Amniotic stem cell (primary cell): Measurements from ENCODE around the gene GJD2.

ENCODE experiments used
- DNase-seq: peaks from one replicate; lab custom pipeline; 2025; lab: John Stamatoyannopoulos, UW

The GJD2 gene

GRCh38 chr15:34754674-34755418 is at the start of gene GJD2:
Gene GJD2, minus strand, starts transcription at chr15:34754998. Its CDS starts 510 bp downstream, at chr15:34754488.
- no peak for DNase-seq

- no peak for DNase-seq
These were observed 49.3 kb upstream of the GJD2 start for GRCh38 chr15:34804113-34804512.

- DNase-seq = no peak
These were observed 48.3 kb upstream of the GJD2 start for GRCh38 chr15:34802803-34803750.

GRCh38 chr15:34802371-34802770 is 47.6 kb upstream of the GJD2 start:
- no peak for DNase-seq

GRCh38 chr15:34799149-34800101 is 44.6 kb upstream of the GJD2 start:
- DNase-seq = no peak

GRCh38 chr15:34796847-34797435 is 42.1 kb upstream of the GJD2 start:
- no peak for DNase-seq

- peak; percentile 33 for DNase-seq
These were observed 40.7 kb upstream of the GJD2 start, which contains the start of gene ACTC1 for GRCh38 chr15:34795267-34796081. Gene ACTC1, minus strand, starts transcription at chr15:34795549. Its CDS starts 741 bp downstream, at chr15:34794808.

- DNase-seq = no peak
These were observed 39.9 kb upstream of the GJD2 start for GRCh38 chr15:34794590-34795206.

GRCh38 chr15:34793901-34794300 is 39.1 kb upstream of the GJD2 start:
- no peak for DNase-seq

GRCh38 chr15:34793071-34793470 is 38.3 kb upstream of the GJD2 start:
- no peak for DNase-seq

- no peak for DNase-seq
These were observed 36.9 kb upstream of the GJD2 start for GRCh38 chr15:34791701-34792100.

GRCh38 chr15:34790121-34790520 is 35.3 kb upstream of the GJD2 start:
- DNase-seq = no peak

GRCh38 chr15:34789326-34789725 is 34.5 kb upstream of the GJD2 start:
- DNase-seq = no peak

GRCh38 chr15:34786206-34786605 is 31.4 kb upstream of the GJD2 start:
- no peak for DNase-seq

- DNase-seq = no peak
These were observed 29.2 kb upstream of the GJD2 start for GRCh38 chr15:34783991-34784390.

GRCh38 chr15:34783431-34783830 is 28.6 kb upstream of the GJD2 start:
- DNase-seq = no peak

GRCh38 chr15:34782901-34783300 is 28.1 kb upstream of the GJD2 start:
- DNase-seq = no peak

GRCh38 chr15:34780725-34781124 is 25.9 kb upstream of the GJD2 start:
- no peak for DNase-seq

- DNase-seq = no peak
These were observed 21.9 kb upstream of the GJD2 start for GRCh38 chr15:34776606-34777105.

GRCh38 chr15:34773917-34774316 is 19.1 kb upstream of the GJD2 start:
- no peak for DNase-seq
